Right atrium auricular region (tissue), 2 donors: ENCODE data around the gene CNTN4. TPM values are rescaled to one million over a fixed set of nuclear protein-coding genes. Genes with fewer than 3 reads are reported as not detected.

Experiments used
- DNase-seq: peaks from one replicate; pipeline ENCODE4 v3.0.0-alpha.2; 2019; ENCODE audit warnings: low spot score
- H3K27ac ChIP-seq, 2 donors: fragments of 200-600 bp; sonication (generic); 1 replicate in 1 of 2; 2 replicates in 1 of 2; pipeline ENCODE4 v1.5.1; 2016 to 2019
- H3K27me3 ChIP-seq, 2 donors: fragments of 200-600 bp; sonication (generic); one replicate each; pipeline versions ENCODE4 v1.5.1 to v1.6.0; 2017 to 2019
- H3K36me3 ChIP-seq: fragments of 200-600 bp; sonication (generic); one replicate; pipeline ENCODE4 v1.5.1; 2016
- H3K4me1 ChIP-seq, 2 donors: fragments of 200-600 bp; sonication (generic); one replicate each; pipeline versions ENCODE4 v1.5.1 to v1.6.0; 2017 to 2019
- H3K4me3 ChIP-seq, 2 donors: fragments of 200-600 bp; sonication (generic); 1 replicate in 1 of 2; 2 replicates in 1 of 2; pipeline ENCODE4 v1.5.1; 2017 to 2019; ENCODE audit warnings: mild to moderate bottlenecking in 1 of 2, moderate library complexity in 1 of 2
- H3K9me3 ChIP-seq, 2 donors: fragments of 200-600 bp; sonication (generic); one replicate each; pipeline ENCODE4 v1.5.1; 2019
- total RNA-seq, 2 donors: library from RNA; depleted of rRNA; stranded (reverse); fragments of >200 nt; gene quantifications; one replicate each; pipeline ENCODE4 v1.1.0, GENCODE V29; 2016
- TF ChIP-seq, protein P1 (sequence below), 2 donors: fragments of 200-600 bp; sonication (generic); IDR thresholded peaks; one replicate each; pipeline ENCODE4 v1.5.1; 2019; ENCODE audit warnings: antibody characterized with exemption in 2 of 2

The CNTN4 gene
- total RNA-seq, 2 donors from 2014 or later = 5.3 to 5.7 TPM

- no peak for DNase-seq
- H3K36me3 ChIP-seq = no peaks in the 10 kb centered on the region
- no peaks in the 10 kb centered on the region for H3K9me3 ChIP-seq
- H3K27ac ChIP-seq = no peak overlapping the region
- TF ChIP-seq, protein P1, sequence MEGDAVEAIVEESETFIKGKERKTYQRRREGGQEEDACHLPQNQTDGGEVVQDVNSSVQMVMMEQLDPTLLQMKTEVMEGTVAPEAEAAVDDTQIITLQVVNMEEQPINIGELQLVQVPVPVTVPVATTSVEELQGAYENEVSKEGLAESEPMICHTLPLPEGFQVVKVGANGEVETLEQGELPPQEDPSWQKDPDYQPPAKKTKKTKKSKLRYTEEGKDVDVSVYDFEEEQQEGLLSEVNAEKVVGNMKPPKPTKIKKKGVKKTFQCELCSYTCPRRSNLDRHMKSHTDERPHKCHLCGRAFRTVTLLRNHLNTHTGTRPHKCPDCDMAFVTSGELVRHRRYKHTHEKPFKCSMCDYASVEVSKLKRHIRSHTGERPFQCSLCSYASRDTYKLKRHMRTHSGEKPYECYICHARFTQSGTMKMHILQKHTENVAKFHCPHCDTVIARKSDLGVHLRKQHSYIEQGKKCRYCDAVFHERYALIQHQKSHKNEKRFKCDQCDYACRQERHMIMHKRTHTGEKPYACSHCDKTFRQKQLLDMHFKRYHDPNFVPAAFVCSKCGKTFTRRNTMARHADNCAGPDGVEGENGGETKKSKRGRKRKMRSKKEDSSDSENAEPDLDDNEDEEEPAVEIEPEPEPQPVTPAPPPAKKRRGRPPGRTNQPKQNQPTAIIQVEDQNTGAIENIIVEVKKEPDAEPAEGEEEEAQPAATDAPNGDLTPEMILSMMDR (IDR thresholded peaks at IDR 0.05) = no peak
- no peaks in the 10 kb centered on the region for H3K4me1 ChIP-seq
- no peaks in the 10 kb centered on the region for H3K27me3 ChIP-seq
- H3K4me3 ChIP-seq = no peak overlapping the region
These were observed 32.1 kb downstream of the CNTN4 start for GRCh38 chr3:2130726-2131125.

GRCh38 chr3:2133146-2133545 lies 34.5 kb downstream of the CNTN4 start:
- no peaks in the 10 kb centered on the region for H3K4me1 ChIP-seq
- no peak for DNase-seq
- no peaks in the 10 kb centered on the region for H3K36me3 ChIP-seq
- H3K4me3 ChIP-seq = no peak overlapping the region
- H3K9me3 ChIP-seq = no peaks in the 10 kb centered on the region
- no peak overlapping the region for H3K27ac ChIP-seq
- TF ChIP-seq, protein P1 (IDR thresholded peaks at IDR 0.05) = no peak
- no peaks in the 10 kb centered on the region for H3K27me3 ChIP-seq

DNA sequence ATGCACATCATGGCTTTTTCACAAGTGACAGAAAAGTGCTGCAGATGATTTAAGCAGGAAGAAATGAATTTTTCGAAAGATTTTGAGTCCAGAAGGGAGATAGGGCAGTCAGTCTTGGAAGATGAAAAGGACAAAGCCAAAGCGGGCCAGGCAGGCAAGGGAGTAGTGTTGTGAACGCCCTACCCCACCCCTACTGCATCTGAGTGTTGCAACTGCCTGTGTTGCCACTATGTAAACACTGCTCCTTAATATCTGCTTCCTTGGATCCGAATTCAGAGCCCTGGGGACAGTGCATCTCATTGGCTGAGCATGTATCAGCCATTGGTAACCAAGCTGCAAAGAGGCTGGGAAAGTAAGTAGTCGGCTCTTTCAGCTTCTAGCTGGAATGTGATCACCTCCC lies 39.0 kb downstream of the CNTN4 start:
- TF ChIP-seq, protein P1 (IDR thresholded peaks at IDR 0.05) = no peak
- Histone ChIP-seq H3K9me3 (no peaks in the 10 kb centered on the region), H3K36me3 (no peaks in the 10 kb centered on the region), H3K27ac (no peak overlapping the region), H3K4me1 (no peaks in the 10 kb centered on the region), H3K4me3 (no peak overlapping the region), H3K27me3 (no peaks in the 10 kb centered on the region)
- no peak for DNase-seq

GRCh38 chr3:2141482-2141881 lies 42.8 kb downstream of the CNTN4 start:
- Histone ChIP-seq H3K36me3 (no peaks in the 10 kb centered on the region), H3K4me1 (no peaks in the 10 kb centered on the region), H3K4me3 (no peak overlapping the region), H3K27me3 (no peaks in the 10 kb centered on the region), H3K9me3 (no peaks in the 10 kb centered on the region), H3K27ac (no peak overlapping the region)
- no peak for DNase-seq
- TF ChIP-seq, protein P1 (IDR thresholded peaks at IDR 0.05) = no peak

DNA sequence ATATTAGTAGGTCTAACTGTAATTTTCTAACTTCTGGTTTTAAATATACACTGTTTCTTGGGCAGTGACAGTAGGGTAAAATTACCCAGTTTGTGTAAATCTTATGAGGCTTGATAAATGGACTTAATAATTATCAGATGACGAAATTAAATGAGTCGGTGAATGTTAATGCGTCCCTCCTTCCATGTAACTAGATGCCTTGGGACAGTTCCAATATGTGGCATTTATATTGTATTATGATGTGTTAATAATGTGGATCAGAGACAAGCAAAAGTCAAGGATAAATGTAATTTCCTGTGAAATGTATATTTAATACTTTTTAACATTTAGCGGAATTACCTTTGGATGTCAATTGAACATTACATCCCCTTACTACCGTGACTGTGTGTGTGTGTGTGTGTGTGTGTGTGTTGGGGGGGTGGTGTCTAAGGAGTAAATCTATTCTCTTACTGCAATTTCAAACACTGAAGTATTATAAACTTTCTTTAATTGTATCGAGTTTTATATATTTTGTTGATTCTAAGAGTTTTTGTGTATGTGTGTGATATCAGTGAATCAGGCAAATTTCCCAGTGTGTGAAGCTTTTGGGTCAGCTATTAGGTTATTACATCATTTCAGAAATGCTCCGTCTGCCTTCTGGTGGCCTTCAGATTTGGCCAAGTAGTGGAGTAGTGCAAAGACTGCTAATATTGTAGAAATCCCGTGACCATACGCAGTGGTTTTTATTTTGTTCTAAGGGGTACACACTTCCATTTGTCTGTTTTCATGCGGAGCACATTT lies 50.1 kb downstream of the CNTN4 start:
- Histone ChIP-seq H3K27ac (no peak overlapping the region), H3K4me1 (no peaks in the 10 kb centered on the region), H3K4me3 (no peak overlapping the region), H3K36me3 (no peaks in the 10 kb centered on the region), H3K9me3 (no peaks in the 10 kb centered on the region), H3K27me3 (no peaks in the 10 kb centered on the region)
- DNase-seq = no peak
- TF ChIP-seq, protein P1 (IDR thresholded peaks at IDR 0.05) = no peak

DNA sequence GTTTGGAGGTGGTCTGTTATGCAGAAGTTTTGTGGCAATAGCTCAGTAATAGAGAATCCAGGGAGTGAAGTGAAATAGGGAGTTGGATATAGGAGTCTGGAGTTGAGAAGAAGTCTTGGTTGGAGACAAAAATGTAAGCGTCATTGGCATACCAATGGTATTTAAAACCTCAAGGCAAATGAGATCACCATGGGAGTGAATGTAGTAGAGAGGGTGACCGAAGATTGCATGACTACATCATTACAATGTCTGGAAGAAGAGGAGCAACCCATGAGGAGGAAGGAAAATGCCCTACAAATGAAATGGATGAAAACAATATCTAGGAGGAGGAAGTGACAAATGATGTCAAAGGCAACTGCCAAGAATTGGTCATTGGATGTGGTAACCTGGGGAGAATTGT lies 54.4 kb downstream of the CNTN4 start:
- H3K9me3 ChIP-seq = no peaks in the 10 kb centered on the region
- TF ChIP-seq, protein P1 (IDR thresholded peaks at IDR 0.05) = no peak
- no peak for DNase-seq
- no peak overlapping the region for H3K4me3 ChIP-seq
- H3K27me3 ChIP-seq = no peaks in the 10 kb centered on the region
- no peaks in the 10 kb centered on the region for H3K36me3 ChIP-seq
- no peaks in the 10 kb centered on the region for H3K4me1 ChIP-seq
- no peak overlapping the region for H3K27ac ChIP-seq
